Loucy (cell line): ENCODE data around the gene SUFU.

Source experiments
- EZH2phosphoT487 ChIP-seq: fragments of 200-600 bp; IDR thresholded peaks from 2 replicates; pipeline ENCODE4 v1.6.1; 2018; ENCODE audit warnings: antibody characterized with exemption, mild to moderate bottlenecking, moderate library complexity, borderline replicate concordance
- TF ChIP-seq, protein P1 (sequence below): fragments of 200-600 bp; sonication (generic); conservative IDR thresholded peaks from 2 replicates; pipeline ENCODE4 v1.5.1; 2014; ENCODE audit warnings: mild to moderate bottlenecking, antibody characterized with exemption, low read length

- TF ChIP-seq, protein P1, sequence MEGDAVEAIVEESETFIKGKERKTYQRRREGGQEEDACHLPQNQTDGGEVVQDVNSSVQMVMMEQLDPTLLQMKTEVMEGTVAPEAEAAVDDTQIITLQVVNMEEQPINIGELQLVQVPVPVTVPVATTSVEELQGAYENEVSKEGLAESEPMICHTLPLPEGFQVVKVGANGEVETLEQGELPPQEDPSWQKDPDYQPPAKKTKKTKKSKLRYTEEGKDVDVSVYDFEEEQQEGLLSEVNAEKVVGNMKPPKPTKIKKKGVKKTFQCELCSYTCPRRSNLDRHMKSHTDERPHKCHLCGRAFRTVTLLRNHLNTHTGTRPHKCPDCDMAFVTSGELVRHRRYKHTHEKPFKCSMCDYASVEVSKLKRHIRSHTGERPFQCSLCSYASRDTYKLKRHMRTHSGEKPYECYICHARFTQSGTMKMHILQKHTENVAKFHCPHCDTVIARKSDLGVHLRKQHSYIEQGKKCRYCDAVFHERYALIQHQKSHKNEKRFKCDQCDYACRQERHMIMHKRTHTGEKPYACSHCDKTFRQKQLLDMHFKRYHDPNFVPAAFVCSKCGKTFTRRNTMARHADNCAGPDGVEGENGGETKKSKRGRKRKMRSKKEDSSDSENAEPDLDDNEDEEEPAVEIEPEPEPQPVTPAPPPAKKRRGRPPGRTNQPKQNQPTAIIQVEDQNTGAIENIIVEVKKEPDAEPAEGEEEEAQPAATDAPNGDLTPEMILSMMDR: no peak
- TF ChIP-seq EZH2phosphoT487: no peak
Observed at GRCh38 chr10:102673236-102673818, 169.6 kb downstream of the SUFU start.
